Thyroid gland (tissue), 4 donors: ENCODE results near the gene SERINC2. TPM values are rescaled to one million over a fixed set of nuclear protein-coding genes. Genes with fewer than 3 reads are reported as not detected.

Source experiments
- DNase-seq, 2 donors: peaks; one replicate each; pipeline ENCODE4 v3.0.0-alpha.2; 2019
- H3K27ac ChIP-seq, 3 donors: fragments of 200-600 bp; sonication (generic); 1 replicate in 2 of 3; 2 replicates in 1 of 3; pipeline ENCODE4 v1.5.1; 2016 to 2019; ENCODE audit warnings: mild to moderate bottlenecking in 1 of 3, moderate library complexity in 1 of 3
- H3K27me3 ChIP-seq: fragments of 200-600 bp; sonication (generic); one replicate; pipeline ENCODE4 v1.5.1; 2019
- H3K36me3 ChIP-seq, 2 donors: fragments of 200-600 bp; sonication (generic); one replicate each; pipeline ENCODE4 v1.5.1; 2016 to 2019
- H3K4me1 ChIP-seq, 2 donors: fragments of 200-600 bp; sonication (generic); one replicate each; pipeline ENCODE4 v1.5.1; 2017 to 2019
- H3K4me3 ChIP-seq, 3 donors: fragments of 200-600 bp; sonication (generic); replicated peaks in 1 of 3; 1 replicate in 2 of 3; 2 replicates in 1 of 3; pipeline ENCODE4 v1.5.1; 2016; ENCODE audit warnings: mild to moderate bottlenecking in 1 of 3
- H3K9me3 ChIP-seq: fragments of 200-600 bp; sonication (generic); one replicate; pipeline ENCODE4 v1.5.1; 2017
- CTCF ChIP-seq, 6 experiments: fragments of 200-600 bp in 3 of 6; fragments of 450-650 bp in 3 of 6; sonication (generic) in 3 of 6; IDR thresholded peaks; one replicate each; pipeline ENCODE4 v1.5.1; 2016 to 2019; ENCODE audit warnings: antibody characterized with exemption in 6 of 6, mild to moderate bottlenecking in 2 of 6, inconsistent platforms in 1 of 6, moderate library complexity in 1 of 6
- POLR2A ChIP-seq, 2 donors: fragments of 450-650 bp; IDR thresholded peaks; one replicate each; pipeline ENCODE4 v1.6.1; 2017; ENCODE audit warnings: antibody characterized with exemption in 2 of 2, mild to moderate bottlenecking in 2 of 2, moderate library complexity in 1 of 2
- WGBS, 2 donors: methylation state at CpG; one replicate each; pipeline ENCODE4 v1.1.5; 2017; 5-methylcytosine and 5-hydroxymethylcytosine counted together
- intact Hi-C: fragments of 100-400 bp; cut with DNase I; formaldehyde crosslinking; loops from one replicate; pipeline ENCODE4 v1.15.1; 2023
- total RNA-seq, 4 donors: library from RNA; depleted of rRNA; stranded (reverse); fragments of >200 nt; gene quantifications; one replicate each; pipeline ENCODE4 v1.2.3, GENCODE V29; 2016

SERINC2 gene
- total RNA-seq, 4 donors from 2014 or later, result 28.9 to 57.7 (median 37.7) TPM

- no peak for TF ChIP-seq CTCF (IDR thresholded peaks at IDR 0.05)
- TF ChIP-seq POLR2A (IDR thresholded peaks at IDR 0.05), result no peak
- intact Hi-C loops, result loop anchor here (10.0 kb wide), 2 partner anchors 151 to 401 kb away; no protein-coding TSS in a partner anchor
Measured at GRCh38 chr1:31393463-31393862, 19.6 kb upstream of the SERINC2 start.

GRCh38 chr1:31394584-31395193, 18.3 kb upstream of the SERINC2 start:
- intact Hi-C loops, result loop anchor here (10.0 kb wide), 2 partner anchors 150 to 400 kb away; no protein-coding TSS in a partner anchor
- TF ChIP-seq POLR2A (IDR thresholded peaks at IDR 0.05) (no peak), CTCF (IDR thresholded peaks at IDR 0.05) (peak; percentile 67 to 89 (median 82))
- Histone ChIP-seq H3K9me3 (no peaks in the 10 kb centered on the region), H3K36me3 (no peaks in the 10 kb centered on the region), H3K4me3 (no peak overlapping the region), H3K27ac (peak overlapping the region; percentile 17 to 37 (median 35)), H3K4me1 (peaks cover 0 to 8% of the 10 kb centered on the region in 2 donors), H3K27me3 (no peaks in the 10 kb centered on the region)
- peak; percentile 94 for DNase-seq
- WGBS, 2 donors, result 2 to 3% methylated on average over 13 to 26 of the region's 36 CpGs

More at GRCh38 chr1:31393463-31393862, 19.6 kb upstream of the SERINC2 start:
- peaks cover 0 to 8% of the 10 kb centered on the region in 2 donors for H3K4me1 ChIP-seq
- DNase-seq, result no peak
- H3K9me3 ChIP-seq, result no peaks in the 10 kb centered on the region
- H3K27ac ChIP-seq, result no peak overlapping the region
- H3K27me3 ChIP-seq, result no peaks in the 10 kb centered on the region
- H3K4me3 ChIP-seq, result no peak overlapping the region
- H3K36me3 ChIP-seq, result no peaks in the 10 kb centered on the region

GRCh38 chr1:31396633-31397351, 16.2 kb upstream of the SERINC2 start:
- intact Hi-C loops, result loop anchor here (10.0 kb wide), 2 partner anchors 148 to 398 kb away; no protein-coding TSS in a partner anchor
- DNase-seq, result no peak
- H3K4me3 ChIP-seq, result no peak overlapping the region
- TF ChIP-seq CTCF (IDR thresholded peaks at IDR 0.05) (no peak), POLR2A (IDR thresholded peaks at IDR 0.05) (no peak)
- H3K27ac ChIP-seq, result no peak overlapping the region
- no peaks in the 10 kb centered on the region for H3K36me3 ChIP-seq
- peaks cover 0 to 8% of the 10 kb centered on the region in 2 donors for H3K4me1 ChIP-seq
- no peaks in the 10 kb centered on the region for H3K9me3 ChIP-seq
- H3K27me3 ChIP-seq, result no peaks in the 10 kb centered on the region
- 91 to 98% methylated on average over 3 of the region's 3 CpGs for WGBS, 2 donors

- intact Hi-C loops, result loop anchor here (10.0 kb wide), 2 partner anchors 147 to 397 kb away; no protein-coding TSS in a partner anchor
- DNase-seq, result no peak
Measured at GRCh38 chr1:31397360-31398095, 15.5 kb upstream of the SERINC2 start.

More at GRCh38 chr1:31397360-31398095, 15.5 kb upstream of the SERINC2 start:
- Histone ChIP-seq H3K4me3 (no peak overlapping the region), H3K4me1 (peaks cover 0 to 8% of the 10 kb centered on the region in 2 donors), H3K27ac (no peak overlapping the region), H3K9me3 (no peaks in the 10 kb centered on the region), H3K36me3 (no peaks in the 10 kb centered on the region), H3K27me3 (no peaks in the 10 kb centered on the region)
- TF ChIP-seq POLR2A (IDR thresholded peaks at IDR 0.05) (no peak), CTCF (IDR thresholded peaks at IDR 0.05) (no peak)
- 64 to 84% methylated on average over 3 to 4 of the region's 4 CpGs for WGBS, 2 donors
